ENCODE measurements around the gene ALDOC.
"Not testable (repeated sequence)": the region's sequence is repeated elsewhere in the genome, so short reads cannot be mapped to it uniquely, and the experiment has no call there.

Gene ALDOC

DNA sequence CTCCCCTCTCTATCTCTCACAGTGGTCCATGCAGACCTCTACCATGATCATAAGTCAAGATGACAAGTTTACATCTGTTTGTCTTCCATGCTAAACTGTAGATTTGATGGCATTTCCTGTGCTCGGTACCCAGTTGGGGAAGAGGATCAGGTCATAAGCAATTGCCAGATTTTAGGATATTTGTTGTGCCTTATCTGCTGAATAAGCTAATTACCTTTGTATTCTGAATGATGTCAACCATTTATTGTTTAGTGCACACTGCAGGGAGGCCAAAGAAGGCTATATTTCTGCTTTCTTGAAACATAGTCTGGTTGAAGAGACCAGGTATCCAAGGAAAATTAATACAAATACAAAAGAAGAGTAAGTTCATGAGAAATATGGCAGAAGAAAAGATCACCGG, 5.8 kb upstream of the ALDOC start:
- no peak for DNase-seq (ENCODE audit: low spot score)

GRCh38 chr17:28580959-28581358, 4.3 kb upstream of the ALDOC start:
- DNase-seq (ENCODE audit: low spot score) = no peak

- DNase-seq (ENCODE audit: low spot score) = no peak
Measured at GRCh38 chr17:28579526-28579925, 2.8 kb upstream of the ALDOC start.

- no peak for DNase-seq (ENCODE audit: low spot score)
Measured at GRCh38 chr17:28578246-28579195, 1.8 kb upstream of the ALDOC start.

DNA sequence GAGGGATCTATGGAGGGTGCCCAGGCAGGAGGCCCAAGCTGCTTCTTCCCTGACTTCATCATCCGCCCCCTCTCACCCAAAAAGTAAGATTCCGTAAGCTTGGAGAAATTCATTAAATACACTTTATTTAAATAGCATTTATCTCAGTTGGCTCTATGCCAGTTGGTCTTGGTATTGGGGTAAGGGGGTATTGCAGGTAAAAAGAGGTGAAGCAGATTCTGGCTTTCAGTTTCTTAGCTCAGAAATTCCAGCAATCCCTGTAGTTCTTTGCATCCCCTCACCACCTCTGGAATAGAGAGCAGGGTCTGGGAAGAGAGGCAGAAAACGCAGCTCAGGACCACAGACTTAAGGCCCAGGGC, 750 bp upstream of the ALDOC start:
- DNase-seq (ENCODE audit: low spot score) = no peak

- DNase-seq (ENCODE audit: low spot score) = not testable (repeated sequence)
Measured at GRCh38 chr17:28576016-28576415, 679 bp downstream of the ALDOC start.

DNA sequence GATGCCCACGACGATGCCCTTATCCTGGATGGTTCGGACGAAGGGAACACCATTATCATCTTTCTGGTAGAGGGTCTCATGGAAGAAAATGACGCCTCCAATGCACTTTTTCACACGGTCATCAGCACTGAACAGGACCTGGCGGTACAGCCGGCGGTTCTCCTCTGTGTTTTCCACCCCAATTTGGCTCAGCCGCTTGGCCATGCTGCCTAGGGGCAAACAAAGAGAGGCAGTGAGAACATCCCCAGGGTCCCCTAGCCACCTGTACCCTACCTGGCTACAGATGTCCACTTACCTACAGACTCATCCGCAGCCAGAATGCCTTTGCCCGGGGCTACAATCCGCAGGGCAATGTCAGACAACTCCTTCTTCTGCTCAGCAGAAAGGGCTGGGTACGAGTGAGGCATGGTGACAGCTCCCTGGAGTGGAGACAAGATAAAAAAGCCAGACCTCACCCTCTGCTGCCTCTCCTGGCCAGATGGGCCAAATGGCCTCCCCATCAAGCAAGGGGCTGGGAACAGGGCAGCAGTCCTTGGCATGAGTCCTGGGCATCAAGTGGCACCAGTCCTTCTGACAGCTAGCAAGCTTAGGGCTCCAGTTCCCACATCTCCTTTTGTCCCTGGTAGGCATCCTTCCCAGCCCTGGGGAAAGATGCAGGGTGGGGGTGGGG, 1.4 kb downstream of the ALDOC start:
- DNase-seq (ENCODE audit: low spot score) = peak; percentile 83

- DNase-seq (ENCODE audit: low spot score) = no peak
Measured at GRCh38 chr17:28574526-28574925, 2.2 kb downstream of the ALDOC start.

- no peak for DNase-seq (ENCODE audit: low spot score)
Measured at GRCh38 chr17:28573966-28574480, 2.7 kb downstream of the ALDOC start.

DNA sequence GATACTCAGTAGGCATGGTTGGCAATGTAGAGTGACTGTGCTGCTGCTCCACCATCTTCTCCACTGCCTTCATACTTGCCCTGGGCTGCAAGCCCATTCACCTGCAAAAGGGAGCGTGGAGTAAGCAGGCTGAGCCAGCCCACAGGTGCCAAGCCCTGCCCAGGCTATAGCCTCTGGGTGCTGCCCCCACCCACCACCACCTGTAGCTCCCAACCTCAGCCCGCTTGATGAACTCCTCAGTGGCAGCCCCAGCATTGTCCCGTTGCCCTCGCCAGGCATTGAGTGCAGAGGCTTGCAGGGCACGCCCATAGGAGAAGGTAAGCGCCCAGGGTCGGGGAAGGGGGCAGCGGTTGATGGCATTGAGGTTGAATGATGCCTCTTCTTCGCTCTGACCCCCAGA, 3.2 kb downstream of the ALDOC start:
- DNase-seq (ENCODE audit: low spot score) = no peak

DNA sequence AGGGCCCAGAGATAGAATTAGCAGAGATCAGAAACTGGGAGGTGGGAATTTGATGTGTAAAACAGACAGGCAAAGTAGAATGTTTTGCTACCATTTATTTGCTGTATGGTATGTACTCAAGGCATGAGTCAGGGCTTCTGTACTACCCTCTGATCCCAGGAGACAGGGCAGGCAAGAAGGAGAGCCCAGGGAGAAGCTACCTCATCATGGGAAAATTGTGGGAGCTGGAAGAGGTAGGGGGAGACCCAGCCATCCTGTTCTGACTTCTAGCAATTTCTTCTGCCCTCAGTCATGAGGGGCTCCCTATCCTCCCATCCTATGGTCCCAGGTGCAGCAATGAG, 3.7 kb downstream of the ALDOC start:
- no peak for DNase-seq (ENCODE audit: low spot score)

- no peak for DNase-seq (ENCODE audit: low spot score)
Measured at GRCh38 chr17:28572259-28573039, 4.2 kb downstream of the ALDOC start.

DNA sequence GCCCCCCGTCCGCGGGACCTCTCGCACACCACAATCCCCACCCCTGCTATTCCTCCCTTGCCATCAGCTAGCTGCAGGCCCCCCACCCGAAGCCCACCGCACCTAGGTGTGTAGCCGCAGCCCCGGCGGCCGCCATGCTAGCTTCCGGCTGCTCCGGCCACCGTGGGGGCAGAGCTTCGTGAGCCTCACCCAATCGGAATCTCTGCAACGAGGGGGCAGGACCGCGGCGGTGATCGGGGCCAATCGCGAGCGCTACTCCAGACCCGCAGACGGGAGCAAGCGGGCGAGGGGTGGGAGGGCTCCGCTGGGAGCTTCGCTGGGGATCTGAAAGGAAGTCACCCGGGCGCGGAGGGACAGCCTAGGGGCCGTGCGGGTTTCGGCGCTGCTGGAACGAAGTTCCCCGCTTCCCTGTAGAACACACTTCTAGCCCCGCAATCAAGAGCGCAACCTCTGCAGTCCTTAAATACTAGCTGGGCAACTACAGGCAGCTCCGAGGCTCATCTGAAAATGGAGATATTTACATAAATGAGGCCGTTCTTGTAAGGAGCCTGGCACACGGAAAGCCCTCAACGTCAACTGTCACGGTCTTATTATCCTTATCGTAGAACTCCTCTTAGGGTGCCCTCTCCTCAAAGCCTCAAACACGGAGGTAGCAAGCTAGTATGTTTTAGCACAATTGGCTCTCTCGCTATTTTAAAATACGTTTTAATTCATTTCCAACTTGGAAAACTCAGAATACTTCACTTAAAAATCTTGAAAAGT, 5.2 kb downstream of the ALDOC start, which contains the start of gene PIGS:
Gene PIGS (minus strand): TSS at position 164 of the 762 bp plus-strand sequence. CDS start 28 bp downstream, at position 136.
- DNase-seq (ENCODE audit: low spot score) = peak; percentile 98

DNA sequence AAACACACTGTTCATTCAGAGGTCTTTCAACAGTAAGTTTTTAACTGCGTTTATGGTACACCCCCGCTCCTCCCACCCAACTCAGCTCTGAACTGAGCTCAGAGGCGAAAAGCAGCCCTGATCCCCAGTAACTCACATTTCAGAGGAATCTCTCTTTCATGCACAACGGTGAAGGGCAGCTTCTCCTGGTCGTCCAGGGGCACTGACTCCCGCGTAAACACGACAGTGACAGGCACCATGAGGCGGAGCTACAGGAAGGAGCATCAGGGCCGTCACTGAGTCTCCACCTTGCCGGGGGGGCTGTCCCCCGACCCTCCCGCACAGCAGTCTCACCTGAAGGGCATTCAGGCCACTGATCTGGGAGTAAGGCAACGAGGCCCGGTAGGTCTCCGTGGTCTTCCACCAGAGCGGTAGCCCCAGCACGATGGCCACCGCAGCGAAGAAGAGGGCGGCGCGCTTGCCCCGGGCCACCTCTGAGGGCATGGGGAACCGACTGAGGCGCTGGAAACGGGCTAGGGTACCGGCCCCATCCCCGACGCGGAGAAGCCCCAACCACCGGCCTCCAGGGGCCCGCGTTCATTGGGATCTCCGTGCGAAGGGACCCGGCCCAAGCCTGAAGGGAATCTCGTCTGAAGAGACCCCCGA, 5.9 kb downstream of the ALDOC start:
- peak; percentile 63 for DNase-seq (ENCODE audit: low spot score)

DNA sequence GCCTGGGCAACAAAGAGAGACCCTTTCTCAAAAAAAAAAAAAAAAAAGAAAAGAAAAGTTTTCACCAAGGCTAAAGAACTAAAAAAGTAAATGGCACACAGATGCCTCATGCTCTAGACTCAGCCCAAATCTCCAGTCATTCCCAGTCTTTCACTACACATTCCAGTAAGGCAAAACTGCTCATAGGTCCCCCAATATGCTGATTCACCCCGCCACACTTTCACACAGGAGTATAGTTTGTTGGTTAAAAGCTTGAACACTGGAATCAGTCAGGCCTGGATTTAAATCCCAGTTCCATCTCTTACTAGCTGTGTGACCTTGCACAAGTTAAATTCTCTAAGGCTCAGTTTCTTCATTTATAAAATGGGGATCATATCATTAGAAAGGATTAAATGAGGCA, 7.2 kb downstream of the ALDOC start:
- DNase-seq (ENCODE audit: low spot score) = no peak

GRCh38 chr17:28567604-28568003, 9.1 kb downstream of the ALDOC start:
- no peak for DNase-seq (ENCODE audit: low spot score)

DNA sequence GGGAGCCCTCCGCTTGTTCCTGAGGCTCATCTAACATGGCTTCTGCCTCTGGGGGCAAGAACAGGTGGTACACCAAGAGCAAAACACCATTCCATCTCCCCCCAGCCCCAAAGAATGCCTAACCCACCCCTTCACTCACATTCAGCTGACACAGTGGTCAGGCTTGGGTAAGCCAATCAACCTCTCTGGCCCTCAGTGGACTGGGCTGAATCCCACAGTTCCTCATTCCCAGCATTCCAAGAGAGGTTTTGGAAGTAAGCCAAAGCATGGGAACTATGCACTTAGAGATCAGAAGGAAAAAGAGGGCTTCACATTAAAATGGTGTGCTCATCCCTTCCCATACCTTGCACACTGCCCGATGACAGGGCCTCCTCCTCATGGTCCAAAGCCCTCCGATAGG, 13.2 kb downstream of the ALDOC start:
- no peak for DNase-seq (ENCODE audit: low spot score)

DNA sequence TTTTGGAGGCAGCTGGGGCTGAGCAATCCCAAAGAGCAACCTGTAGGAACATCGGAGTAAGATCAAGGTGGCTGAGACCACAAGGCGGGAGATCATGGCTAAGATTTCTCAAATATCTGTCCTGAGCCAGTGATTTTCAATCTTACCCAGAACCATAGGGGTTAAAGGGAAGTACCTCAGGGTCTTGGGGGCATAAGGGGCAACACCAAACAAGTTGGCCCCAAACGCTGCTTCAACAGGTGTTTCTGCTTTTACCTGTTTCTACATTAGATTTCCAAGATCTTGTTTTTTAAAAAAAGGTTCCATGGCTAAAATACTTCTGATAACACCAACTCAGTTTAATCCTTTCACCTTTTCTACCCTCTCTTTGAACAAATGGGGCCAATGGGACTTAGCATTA, 21.7 kb downstream of the ALDOC start:
- DNase-seq (ENCODE audit: low spot score) = no peak

DNA sequence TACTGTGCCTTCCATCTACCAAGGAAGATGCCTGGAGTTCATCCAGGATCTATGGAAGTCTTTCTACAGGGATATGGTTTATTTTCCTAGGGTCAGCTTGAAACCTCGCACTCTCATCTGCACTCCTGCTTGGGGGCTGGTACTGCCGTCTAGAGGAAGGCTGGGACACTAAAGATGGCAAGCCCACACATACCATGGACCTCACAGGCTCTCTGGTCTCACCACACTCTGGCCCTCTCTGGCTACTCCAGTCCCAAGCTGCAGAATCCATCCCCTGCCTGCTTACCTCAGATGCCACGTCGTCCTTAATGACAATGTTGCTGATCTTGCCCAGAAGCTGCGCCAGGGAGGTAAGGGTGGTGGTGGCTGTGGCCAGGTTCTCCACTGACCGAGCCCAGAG, 22.1 kb downstream of the ALDOC start:
- no peak for DNase-seq (ENCODE audit: low spot score)

GRCh38 chr17:28553000-28553505, 23.6 kb downstream of the ALDOC start:
- DNase-seq (ENCODE audit: low spot score) = no peak

All from Ammon's horn (tissue), 1 donor.